Measurements from ENCODE around the gene GTF2IRD1.

DNA sequence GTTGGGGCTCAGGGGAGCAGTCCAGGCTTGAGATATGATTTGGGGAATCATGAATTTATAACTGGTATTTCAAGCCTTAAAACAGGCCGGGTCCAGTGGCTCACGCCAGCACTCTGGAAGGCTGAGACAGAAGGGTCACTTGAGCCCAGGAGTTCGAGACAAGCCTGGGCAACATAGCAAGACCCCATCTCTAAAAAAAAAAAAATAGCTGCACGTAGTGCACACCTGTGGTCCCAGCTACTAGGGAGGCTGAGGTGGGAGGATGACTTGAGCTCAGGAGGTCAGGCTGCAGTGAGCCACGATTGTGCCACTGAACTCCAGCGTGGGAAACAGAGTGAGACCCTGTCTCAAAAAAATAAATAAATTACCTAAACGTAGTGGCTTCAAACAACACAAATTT is 122.1 kb downstream of the GTF2IRD1 start:
- TF ChIP-seq, protein P1, sequence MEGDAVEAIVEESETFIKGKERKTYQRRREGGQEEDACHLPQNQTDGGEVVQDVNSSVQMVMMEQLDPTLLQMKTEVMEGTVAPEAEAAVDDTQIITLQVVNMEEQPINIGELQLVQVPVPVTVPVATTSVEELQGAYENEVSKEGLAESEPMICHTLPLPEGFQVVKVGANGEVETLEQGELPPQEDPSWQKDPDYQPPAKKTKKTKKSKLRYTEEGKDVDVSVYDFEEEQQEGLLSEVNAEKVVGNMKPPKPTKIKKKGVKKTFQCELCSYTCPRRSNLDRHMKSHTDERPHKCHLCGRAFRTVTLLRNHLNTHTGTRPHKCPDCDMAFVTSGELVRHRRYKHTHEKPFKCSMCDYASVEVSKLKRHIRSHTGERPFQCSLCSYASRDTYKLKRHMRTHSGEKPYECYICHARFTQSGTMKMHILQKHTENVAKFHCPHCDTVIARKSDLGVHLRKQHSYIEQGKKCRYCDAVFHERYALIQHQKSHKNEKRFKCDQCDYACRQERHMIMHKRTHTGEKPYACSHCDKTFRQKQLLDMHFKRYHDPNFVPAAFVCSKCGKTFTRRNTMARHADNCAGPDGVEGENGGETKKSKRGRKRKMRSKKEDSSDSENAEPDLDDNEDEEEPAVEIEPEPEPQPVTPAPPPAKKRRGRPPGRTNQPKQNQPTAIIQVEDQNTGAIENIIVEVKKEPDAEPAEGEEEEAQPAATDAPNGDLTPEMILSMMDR (IDR thresholded peaks at IDR 0.05): no peak
- TF ChIP-seq POLR2A (IDR thresholded peaks at IDR 0.05): no peak

All from Peyer's patch (tissue), 4 donors.